ENCODE measurements around the gene FGD3. TPM values are rescaled to one million over a fixed set of nuclear protein-coding genes. Genes with fewer than 3 reads are reported as not detected.

FGD3 gene
- total RNA-seq, 1 experiment from 2014 or later = 1.8 TPM

- H3K9me3 Mint-ChIP-seq = peaks cover 20 to 28% of the 10 kb centered on the region in 2 experiments
- H3K79me1 ChIP-seq (ENCODE audit: insufficient read depth, low read depth, low read length, poor library complexity, severe bottlenecking) = no peaks in the 10 kb centered on the region
- no peaks in the 10 kb centered on the region for H4K20me1 ChIP-seq (ENCODE audit: control insufficient read depth, insufficient read depth, insufficient read length)
- no peak overlapping the region for H3K23ac ChIP-seq (ENCODE audit: insufficient read length, low read depth, low read length)
- peaks cover 3% of the 10 kb centered on the region for H3K9me3 ChIP-seq (ENCODE audit: control insufficient read depth, low read depth, low read length)
- WGBS (ENCODE audit: extremely low coverage, insufficient read length, low lambda C conversion rate) = no CpG with 5 or more reads among the region's 12 CpGs
- DNase-seq = no peak
- no peaks in the 10 kb centered on the region; the same call in 1 of the 2 replicates for H3K27me3 Mint-ChIP-seq (ENCODE audit: low read depth)
- peak overlapping the region in 1 of 3 experiments; percentile 25; a peak in 2 of 7 replicates for H3K27ac Mint-ChIP-seq
- peak overlapping the region; percentile 69 for H4K91ac ChIP-seq (ENCODE audit: insufficient read length, low read depth, low read length)
- no peak overlapping the region for H2BK120ac ChIP-seq (ENCODE audit: low read depth, low read length, poor library complexity, severe bottlenecking)
- H3K9ac ChIP-seq (ENCODE audit: extremely low read depth, insufficient read length, low read length) = no peak overlapping the region
- H3K56ac ChIP-seq (ENCODE audit: insufficient read length, low read depth, low read length) = no peak overlapping the region
- no peak overlapping the region for H3T11ph ChIP-seq (ENCODE audit: low read length)
- no peak overlapping the region for H3K4ac ChIP-seq (ENCODE audit: low read depth, low read length)
- H4K5ac ChIP-seq (ENCODE audit: insufficient read length, low read depth, low read length) = peak overlapping the region; percentile 10
- no peak overlapping the region for H2BK15ac ChIP-seq (ENCODE audit: low read depth, low read length)
- H3K18ac ChIP-seq (ENCODE audit: insufficient read length, low read depth, low read length) = no peak overlapping the region
- H2BK5ac ChIP-seq (ENCODE audit: insufficient read length, low read length) = no peak overlapping the region
- no peak overlapping the region for H2BK20ac ChIP-seq (ENCODE audit: low read depth, low read length, poor library complexity, severe bottlenecking)
- no peak overlapping the region for H2AK5ac ChIP-seq (ENCODE audit: insufficient read length, low read length)
- H3K79me2 ChIP-seq (ENCODE audit: insufficient read depth, low read length) = no peaks in the 10 kb centered on the region
- H3K4me2 ChIP-seq (ENCODE audit: insufficient read depth, insufficient read length, low read length) = no peak overlapping the region
- no peaks in the 10 kb centered on the region for H3K23me2 ChIP-seq (ENCODE audit: insufficient read length, low read depth, low read length, poor library complexity, severe bottlenecking)
- no peaks in the 10 kb centered on the region for H3K27me3 ChIP-seq (ENCODE audit: insufficient read depth, low read length)
- no peak overlapping the region for H4K8ac ChIP-seq (replicated peaks; ENCODE audit: insufficient read length, low read depth, low read length)
- no peaks in the 10 kb centered on the region for H3K4me1 ChIP-seq (ENCODE audit: insufficient read depth, low read length)
- no peak overlapping the region for H2BK12ac ChIP-seq (ENCODE audit: insufficient read length, low read depth, low read length)
- TF ChIP-seq, protein P1, sequence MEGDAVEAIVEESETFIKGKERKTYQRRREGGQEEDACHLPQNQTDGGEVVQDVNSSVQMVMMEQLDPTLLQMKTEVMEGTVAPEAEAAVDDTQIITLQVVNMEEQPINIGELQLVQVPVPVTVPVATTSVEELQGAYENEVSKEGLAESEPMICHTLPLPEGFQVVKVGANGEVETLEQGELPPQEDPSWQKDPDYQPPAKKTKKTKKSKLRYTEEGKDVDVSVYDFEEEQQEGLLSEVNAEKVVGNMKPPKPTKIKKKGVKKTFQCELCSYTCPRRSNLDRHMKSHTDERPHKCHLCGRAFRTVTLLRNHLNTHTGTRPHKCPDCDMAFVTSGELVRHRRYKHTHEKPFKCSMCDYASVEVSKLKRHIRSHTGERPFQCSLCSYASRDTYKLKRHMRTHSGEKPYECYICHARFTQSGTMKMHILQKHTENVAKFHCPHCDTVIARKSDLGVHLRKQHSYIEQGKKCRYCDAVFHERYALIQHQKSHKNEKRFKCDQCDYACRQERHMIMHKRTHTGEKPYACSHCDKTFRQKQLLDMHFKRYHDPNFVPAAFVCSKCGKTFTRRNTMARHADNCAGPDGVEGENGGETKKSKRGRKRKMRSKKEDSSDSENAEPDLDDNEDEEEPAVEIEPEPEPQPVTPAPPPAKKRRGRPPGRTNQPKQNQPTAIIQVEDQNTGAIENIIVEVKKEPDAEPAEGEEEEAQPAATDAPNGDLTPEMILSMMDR (conservative IDR thresholded peaks at IDR 0.05) = no peak
- no peak overlapping the region; a peak in 1 of 5 replicates for H3K4me3 Mint-ChIP-seq
- peaks cover 25 to 34% of the 10 kb centered on the region in 2 experiments for H3K4me1 Mint-ChIP-seq
- no peak overlapping the region; the same call in 1 of the 2 replicates for H3K14ac ChIP-seq (ENCODE audit: insufficient read depth, low read length)
- H2AFZ ChIP-seq (ENCODE audit: low read length) = no peak overlapping the region
- H3K27ac ChIP-seq (ENCODE audit: insufficient read length, low read depth, low read length) = no peak overlapping the region
- peaks cover 10 to 27% (median 14%) of the 10 kb centered on the region in 3 experiments for H3K36me3 Mint-ChIP-seq (ENCODE audit: insufficient read depth in 1 of 3, low read depth in 3 of 3)
Observed at GRCh38 chr9:92977279-92977678, 30.0 kb downstream of the FGD3 start.
